ENCODE data around the gene NR1H2. TPM values are rescaled to one million over a fixed set of nuclear protein-coding genes. Genes with fewer than 3 reads are reported as not detected.

The NR1H2 gene
- total RNA-seq, 1 donor from 2014 or later = 32.2 TPM

DNA sequence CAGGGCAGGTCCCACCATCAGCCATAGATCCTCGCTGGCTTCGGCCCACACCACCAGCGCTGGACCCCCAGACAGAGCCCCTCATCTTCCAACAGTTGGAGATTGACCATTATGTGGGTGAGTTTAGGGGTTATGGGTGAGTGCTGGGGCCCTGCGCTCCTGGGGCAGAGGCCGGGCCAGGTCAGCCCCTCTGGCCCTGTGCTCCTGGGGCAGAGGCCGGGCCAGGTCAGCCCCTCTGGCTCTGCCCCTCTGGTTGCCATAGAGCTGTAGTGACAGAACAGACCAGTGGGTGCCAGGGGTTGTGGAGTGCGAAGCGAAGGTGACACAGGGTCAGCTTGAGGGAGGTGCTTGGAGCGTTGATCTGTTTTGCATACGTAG is 23.1 kb downstream of the NR1H2 start:
- DNase-seq (ENCODE audit: low spot score) = no peak
- ATAC-seq = no peak

DNA sequence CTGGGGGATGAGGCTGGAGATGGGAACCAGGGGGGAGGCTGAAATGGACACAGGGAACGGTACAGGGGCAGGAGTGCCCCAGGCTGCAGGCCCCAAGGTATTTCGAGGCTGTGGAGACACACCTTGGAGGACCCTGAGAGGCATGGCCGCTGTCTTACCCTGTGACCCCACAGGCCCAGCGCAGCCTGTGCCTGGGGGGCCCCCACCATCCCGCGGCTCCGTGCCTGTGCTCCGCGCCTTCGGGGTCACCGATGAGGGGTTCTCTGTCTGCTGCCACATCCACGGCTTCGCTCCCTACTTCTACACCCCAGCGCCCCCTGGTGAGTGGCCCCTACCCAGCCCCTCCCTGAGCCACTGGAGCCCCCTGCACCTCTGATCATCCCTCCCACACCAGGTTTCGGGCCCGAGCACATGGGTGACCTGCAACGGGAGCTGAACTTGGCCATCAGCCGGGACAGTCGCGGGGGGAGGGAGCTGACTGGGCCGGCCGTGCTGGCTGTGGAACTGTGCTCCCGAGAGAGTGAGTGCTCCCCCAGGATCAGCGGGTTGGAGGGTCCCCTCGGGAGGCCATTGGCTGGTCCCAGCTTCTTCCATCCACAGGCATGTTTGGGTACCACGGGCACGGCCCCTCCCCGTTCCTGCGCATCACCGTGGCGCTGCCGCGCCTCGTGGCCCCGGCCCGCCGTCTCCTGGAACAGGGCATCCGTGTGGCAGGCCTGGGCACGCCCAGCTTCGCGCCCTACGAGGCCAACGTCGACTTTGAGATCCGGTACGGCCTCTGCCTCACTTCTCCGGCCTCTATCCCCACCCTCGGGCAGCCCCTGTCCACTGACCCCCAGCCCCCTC is 25.6 kb downstream of the NR1H2 start:
- ATAC-seq = no peak
- DNase-seq (ENCODE audit: low spot score) = no peak

GRCh38 chr19:50402544-50403301 is 26.5 kb downstream of the NR1H2 start:
- no peak for ATAC-seq
- DNase-seq (ENCODE audit: low spot score) = no peak

DNA sequence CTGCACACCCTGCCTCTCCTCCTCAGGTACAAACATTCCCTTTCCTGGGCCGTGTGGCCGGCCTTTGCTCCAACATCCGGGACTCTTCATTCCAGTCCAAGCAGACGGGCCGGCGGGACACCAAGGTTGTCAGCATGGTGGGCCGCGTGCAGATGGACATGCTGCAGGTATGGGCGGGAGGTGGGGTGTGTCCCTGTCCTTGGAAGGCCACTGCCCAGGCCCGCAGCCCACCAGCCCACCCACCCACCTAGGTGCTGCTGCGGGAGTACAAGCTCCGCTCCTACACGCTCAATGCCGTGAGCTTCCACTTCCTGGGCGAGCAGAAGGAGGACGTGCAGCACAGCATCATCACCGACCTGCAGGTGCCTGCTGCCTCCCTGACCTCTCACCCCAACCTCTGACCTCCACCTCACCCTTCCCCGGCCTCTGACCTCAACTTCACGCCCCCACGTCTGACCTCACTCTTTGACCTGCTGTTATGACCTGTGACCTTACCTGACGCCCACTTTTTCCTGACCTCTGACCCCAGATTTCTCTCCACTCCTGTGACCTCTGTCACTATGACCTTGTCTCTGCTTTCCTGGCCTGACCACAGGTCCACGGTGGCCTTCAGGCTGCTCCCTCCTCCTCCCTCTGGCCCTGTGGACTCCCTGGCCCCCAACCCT is 30.0 kb downstream of the NR1H2 start:
- no peak for DNase-seq (ENCODE audit: low spot score)
- ATAC-seq = no peak

GRCh38 chr19:50406829-50407228 is 30.6 kb downstream of the NR1H2 start:
- no peak for ATAC-seq
- no peak for DNase-seq (ENCODE audit: low spot score)

DNA sequence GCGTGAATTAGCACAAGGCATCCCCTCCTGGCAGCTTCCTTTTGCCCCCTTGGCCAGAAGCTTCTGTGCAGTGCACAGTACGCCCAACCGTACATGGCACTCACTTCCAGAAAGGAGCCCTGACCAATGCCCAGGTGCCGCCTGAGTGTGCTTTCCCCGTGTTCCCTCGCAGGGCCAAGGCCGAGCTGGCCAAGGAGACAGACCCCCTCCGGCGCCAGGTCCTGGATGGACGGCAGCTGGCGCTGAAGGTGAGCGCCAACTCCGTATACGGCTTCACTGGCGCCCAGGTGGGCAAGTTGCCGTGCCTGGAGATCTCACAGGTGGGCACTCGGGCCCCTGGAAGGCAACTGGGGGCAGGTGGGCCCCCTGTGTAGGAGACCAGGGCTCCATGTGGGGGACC is 33.1 kb downstream of the NR1H2 start:
- DNase-seq (ENCODE audit: low spot score) (no peak), ATAC-seq (no peak)

- ATAC-seq (no peak), DNase-seq (ENCODE audit: low spot score) (no peak)
Observed at GRCh38 chr19:50410109-50410508, 33.9 kb downstream of the NR1H2 start.

- no peak for DNase-seq (ENCODE audit: low spot score)
- ATAC-seq = no peak
Observed at GRCh38 chr19:50412419-50412818, 36.2 kb downstream of the NR1H2 start.

GRCh38 chr19:50413096-50413495 is 36.8 kb downstream of the NR1H2 start:
- ATAC-seq = no peak
- no peak for DNase-seq (ENCODE audit: low spot score)

GRCh38 chr19:50413531-50413930 is 37.3 kb downstream of the NR1H2 start:
- ATAC-seq = no peak
- DNase-seq (ENCODE audit: low spot score) = no peak

DNA sequence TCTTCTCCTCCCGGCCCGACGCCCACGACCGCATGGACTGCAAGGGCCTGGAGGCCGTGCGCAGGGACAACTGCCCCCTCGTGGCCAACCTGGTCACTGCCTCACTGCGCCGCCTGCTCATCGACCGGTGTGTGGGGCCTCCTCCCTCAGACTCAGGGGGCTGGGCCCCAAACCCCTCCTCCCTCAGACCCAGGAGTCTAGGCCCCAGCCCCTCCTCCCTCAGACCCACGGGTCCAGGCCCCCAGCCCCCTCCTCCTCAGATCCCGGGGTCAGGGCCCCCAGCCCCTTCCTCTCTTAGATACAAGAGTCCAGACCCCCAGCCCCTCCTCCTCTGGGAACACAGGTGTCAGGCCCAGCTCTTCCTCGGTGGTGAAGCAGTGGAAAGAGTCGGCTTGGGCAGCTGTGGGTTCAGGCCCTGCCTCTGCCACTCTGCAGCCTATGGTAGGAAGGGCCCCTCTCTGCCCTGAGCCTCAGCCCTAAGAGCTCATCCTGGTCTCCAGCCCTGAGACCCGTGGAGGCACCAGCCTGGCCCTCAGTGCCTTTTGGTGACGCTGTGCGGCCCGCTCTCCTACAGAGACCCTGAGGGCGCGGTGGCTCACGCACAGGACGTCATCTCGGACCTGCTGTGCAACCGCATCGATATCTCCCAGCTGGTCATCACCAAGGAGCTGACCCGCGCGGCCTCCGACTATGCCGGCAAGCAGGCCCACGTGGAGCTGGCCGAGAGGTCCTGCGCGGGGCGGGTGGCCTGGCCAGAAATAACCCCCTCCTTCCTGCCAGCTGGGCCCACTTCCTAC is 38.8 kb downstream of the NR1H2 start:
- DNase-seq (ENCODE audit: low spot score) (peak; percentile 67), ATAC-seq (peak; percentile 87)

- ATAC-seq (peak; percentile 18), DNase-seq (ENCODE audit: low spot score) (no peak)
Observed at GRCh38 chr19:50415661-50416033, 39.4 kb downstream of the NR1H2 start.

DNA sequence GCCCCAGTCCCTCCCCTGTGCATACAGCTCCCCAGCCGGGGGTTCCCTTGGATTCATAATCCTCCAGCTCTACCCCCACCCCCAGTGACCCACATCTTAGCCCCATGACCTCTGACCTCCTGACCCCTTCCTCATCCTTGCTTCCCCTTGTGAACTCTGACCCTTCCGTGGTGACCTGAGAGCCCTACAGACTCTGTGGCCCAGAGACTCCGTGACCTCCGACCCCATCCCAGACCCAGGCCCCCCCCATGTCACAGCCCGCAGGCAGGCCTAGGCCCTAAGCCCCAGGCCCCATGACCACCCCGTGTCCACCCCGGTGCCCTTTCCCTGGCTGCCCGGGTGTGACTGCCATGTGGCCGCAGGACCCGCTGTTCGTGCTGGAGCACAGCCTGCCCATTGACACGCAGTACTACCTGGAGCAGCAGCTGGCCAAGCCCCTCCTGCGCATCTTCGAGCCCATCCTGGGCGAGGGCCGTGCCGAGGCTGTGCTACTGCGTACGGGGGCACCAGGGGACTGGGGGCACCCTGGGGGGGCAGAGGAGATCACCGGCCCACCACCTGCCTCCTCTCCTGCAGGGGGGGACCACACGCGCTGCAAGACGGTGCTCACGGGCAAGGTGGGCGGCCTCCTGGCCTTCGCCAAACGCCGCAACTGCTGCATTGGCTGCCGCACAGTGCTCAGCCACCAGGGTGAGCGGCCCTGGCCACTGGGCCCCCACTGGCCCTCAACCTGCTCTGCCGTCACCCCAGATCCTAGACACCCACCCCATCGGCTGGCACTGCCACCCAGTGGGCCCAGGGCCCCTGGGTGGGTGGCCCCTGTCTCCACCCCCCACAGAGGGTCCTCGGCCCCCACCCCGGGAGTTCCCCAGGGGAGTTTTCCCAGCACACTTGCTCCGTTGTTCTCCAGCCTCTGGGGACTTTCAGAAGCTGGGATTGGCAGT is 40.0 kb downstream of the NR1H2 start:
- no peak for DNase-seq (ENCODE audit: low spot score)
- no peak for ATAC-seq

GRCh38 chr19:50417111-50418081 is 41.1 kb downstream of the NR1H2 start:
- ATAC-seq (no peak), DNase-seq (ENCODE audit: low spot score) (no peak)

GRCh38 chr19:50418176-50419021 is 42.1 kb downstream of the NR1H2 start, which contains the start of gene SPIB:
Gene SPIB, plus strand, starts transcription at chr19:50418938. Its CDS starts 25 bp downstream, at chr19:50418963.
- DNase-seq (ENCODE audit: low spot score) (no peak), ATAC-seq (no peak)

DNA sequence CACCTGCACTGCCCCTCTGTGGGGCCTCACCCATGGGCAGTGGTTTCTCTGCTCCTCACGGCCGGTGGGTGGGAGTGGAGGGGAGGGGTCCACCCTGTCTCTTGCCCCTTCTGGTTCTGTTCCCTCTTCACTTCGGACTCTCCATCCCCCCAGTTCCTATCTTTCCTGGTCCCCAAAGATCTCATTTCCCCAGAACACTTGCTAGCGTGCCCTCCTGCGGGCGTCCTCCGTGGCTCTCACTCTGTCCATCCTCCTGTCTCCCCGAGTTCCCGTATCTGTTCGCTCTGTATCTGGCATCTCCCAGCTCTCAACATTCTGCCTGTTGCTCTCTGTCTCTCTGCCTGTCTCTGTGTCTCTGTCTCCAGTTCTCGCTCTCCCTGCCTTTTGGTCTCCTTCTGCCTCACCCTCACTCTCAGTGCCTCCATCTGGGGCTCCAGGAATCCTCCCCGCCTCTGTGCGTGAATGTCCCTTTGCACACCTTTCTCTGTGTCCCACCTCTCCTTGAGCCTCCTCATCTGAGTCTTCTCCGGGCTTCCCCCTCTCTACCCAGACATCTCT is 42.8 kb downstream of the NR1H2 start:
- no peak for DNase-seq (ENCODE audit: low spot score)

DNA sequence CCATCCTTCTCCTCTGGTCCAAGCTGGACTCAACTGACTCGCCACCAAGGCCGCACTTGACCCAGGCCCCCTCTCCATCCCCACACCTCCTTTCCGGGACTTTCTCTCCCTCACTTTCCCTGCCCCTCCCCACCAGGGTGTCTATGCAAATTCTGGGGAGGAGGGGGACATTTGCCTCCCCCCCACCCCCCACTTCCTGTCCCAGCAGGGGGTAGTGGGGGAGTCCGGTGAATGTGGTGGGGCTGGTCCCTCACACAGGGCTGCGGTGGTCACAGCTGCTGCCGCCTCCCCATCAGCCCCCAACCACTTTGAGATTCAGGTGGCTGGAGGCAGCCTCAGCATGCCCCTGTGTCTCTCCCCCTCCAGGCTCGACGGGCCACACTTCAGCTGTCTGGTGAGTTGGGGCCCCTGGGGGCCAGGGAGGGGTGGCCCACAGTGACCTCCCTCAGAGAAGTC is 43.4 kb downstream of the NR1H2 start:
- ATAC-seq (no peak), DNase-seq (ENCODE audit: low spot score) (no peak)

More for the DNA sequence above, 42.8 kb downstream of the NR1H2 start:
- no peak for ATAC-seq

Measured in left lobe of liver (tissue), 2 donors.